Activated naive CD8-positive, alpha-beta T cell treated with anti-CD3 and anti-CD28 coated beads, Interleukin-2, amount 10 ng/mL, durations not matched to agents 7 days and 5 days (primary cell): ENCODE results near the gene ENTPD6. TPM values are rescaled to one million over a fixed set of nuclear protein-coding genes. Genes with fewer than 3 reads are reported as not detected.

Experiments used
- ATAC-seq: fragments of 150-1000 bp; cut with Tn5 transposase; one replicate; pipeline ENCODE4 v1.10.0; 2021; ENCODE audit warnings: low read depth, moderate library complexity
- POLR2A ChIA-PET: fragments of 350-600 bp; sonication (Branson Sonifier 250); formaldehyde crosslinking; loops from one replicate; lab custom pipeline; 2021; ENCODE audit warnings: antibody characterized with exemption; lab: Charles Lee
- DNase-seq: peaks from one replicate; pipeline ENCODE4 v3.0.0; 2021
- H3K27ac Mint-ChIP-seq: one replicate; pipeline ENCODE4 v1.8.0; 2022; ENCODE audit warnings: mild to moderate bottlenecking, mixed read lengths
- H3K27me3 Mint-ChIP-seq: one replicate; pipeline ENCODE4 v1.8.0; 2022; ENCODE audit warnings: mild to moderate bottlenecking, moderate library complexity, mixed read lengths
- H3K36me3 Mint-ChIP-seq: one replicate; pipeline ENCODE4 v1.8.0; 2021; ENCODE audit warnings: mild to moderate bottlenecking, mixed read lengths
- H3K4me1 Mint-ChIP-seq: one replicate; pipeline ENCODE4 v1.8.0; 2021; ENCODE audit warnings: mixed read lengths
- H3K4me3 Mint-ChIP-seq: one replicate; pipeline ENCODE4 v1.8.0; 2022; ENCODE audit warnings: mild to moderate bottlenecking, moderate library complexity, mixed read lengths
- H3K9me3 Mint-ChIP-seq: one replicate; pipeline ENCODE4 v1.8.0; 2021; ENCODE audit warnings: mixed read lengths
- total RNA-seq, 2 experiments: library from RNA; stranded (reverse); gene quantifications; one replicate each; pipeline ENCODE4 v1.2.3, GENCODE V29; 2021

Gene ENTPD6
- total RNA-seq, 2 experiments from 2014 or later, result 54.6 to 62.3 TPM

GRCh38 chr20:25218109-25218486 lies 22.6 kb downstream of the ENTPD6 start:
- Mint-ChIP-seq H3K9me3 (no peaks in the 10 kb centered on the region), H3K4me3 (no peak overlapping the region), H3K4me1 (no peaks in the 10 kb centered on the region), H3K27me3 (no peaks in the 10 kb centered on the region), H3K27ac (no peak overlapping the region), H3K36me3 (no peaks in the 10 kb centered on the region)
- ATAC-seq (no peak), DNase-seq (no peak)
- POLR2A ChIA-PET, result no interaction called here

- POLR2A ChIA-PET, result no interaction called here
- no peaks in the 10 kb centered on the region for H3K36me3 Mint-ChIP-seq
- DNase-seq (no peak), ATAC-seq (no peak)
- H3K4me3 Mint-ChIP-seq, result no peak overlapping the region
- no peaks in the 10 kb centered on the region for H3K4me1 Mint-ChIP-seq
- H3K9me3 Mint-ChIP-seq, result no peaks in the 10 kb centered on the region
- no peak overlapping the region for H3K27ac Mint-ChIP-seq
- no peaks in the 10 kb centered on the region for H3K27me3 Mint-ChIP-seq
Measured at GRCh38 chr20:25218492-25218891, 23.0 kb downstream of the ENTPD6 start.

- H3K27ac Mint-ChIP-seq, result no peak overlapping the region
- no peak for DNase-seq
- POLR2A ChIA-PET, result no interaction called here
- no peaks in the 10 kb centered on the region for H3K36me3 Mint-ChIP-seq
- no peak overlapping the region for H3K4me3 Mint-ChIP-seq
- no peaks in the 10 kb centered on the region for H3K27me3 Mint-ChIP-seq
- no peaks in the 10 kb centered on the region for H3K9me3 Mint-ChIP-seq
- ATAC-seq, result no peak
- H3K4me1 Mint-ChIP-seq, result no peaks in the 10 kb centered on the region
Measured at GRCh38 chr20:25219365-25219764, 23.9 kb downstream of the ENTPD6 start.

GRCh38 chr20:25220021-25220730 lies 24.7 kb downstream of the ENTPD6 start:
- no peaks in the 10 kb centered on the region for H3K4me1 Mint-ChIP-seq
- no peak for DNase-seq
- no peaks in the 10 kb centered on the region for H3K36me3 Mint-ChIP-seq
- POLR2A ChIA-PET, result interaction anchor here (1.0 kb wide), 1 partner anchor 40 kb away, joined by 4 read pairs; no protein-coding TSS in a partner anchor
- no peaks in the 10 kb centered on the region for H3K27me3 Mint-ChIP-seq
- H3K27ac Mint-ChIP-seq, result no peak overlapping the region
- ATAC-seq, result no peak
- no peak overlapping the region for H3K4me3 Mint-ChIP-seq
- no peaks in the 10 kb centered on the region for H3K9me3 Mint-ChIP-seq

- no peak overlapping the region for H3K27ac Mint-ChIP-seq
- POLR2A ChIA-PET, result interaction anchor here (1.0 kb wide), 1 partner anchor 39 kb away, joined by 4 read pairs; no protein-coding TSS in a partner anchor
- no peak for DNase-seq
Measured at GRCh38 chr20:25220810-25221591, 25.5 kb downstream of the ENTPD6 start.

GRCh38 chr20:25221592-25222460 lies 26.3 kb downstream of the ENTPD6 start:
- Mint-ChIP-seq H3K9me3 (no peaks in the 10 kb centered on the region), H3K4me3 (no peak overlapping the region), H3K4me1 (no peaks in the 10 kb centered on the region), H3K36me3 (no peaks in the 10 kb centered on the region), H3K27me3 (no peaks in the 10 kb centered on the region), H3K27ac (no peak overlapping the region)
- ATAC-seq (no peak), DNase-seq (no peak)
- POLR2A ChIA-PET, result interaction anchor here (1.0 to 1.8 kb wide), 2 partner anchors 26 to 38 kb away, joined by 4 read pairs; partner anchors contain the start of gene PYGB

More at GRCh38 chr20:25220810-25221591, 25.5 kb downstream of the ENTPD6 start:
- Mint-ChIP-seq H3K4me1 (no peaks in the 10 kb centered on the region), H3K27me3 (no peaks in the 10 kb centered on the region), H3K4me3 (no peak overlapping the region), H3K36me3 (no peaks in the 10 kb centered on the region), H3K9me3 (no peaks in the 10 kb centered on the region)
- no peak for ATAC-seq

- H3K27ac Mint-ChIP-seq, result no peak overlapping the region
- no peaks in the 10 kb centered on the region for H3K4me1 Mint-ChIP-seq
- DNase-seq (no peak), ATAC-seq (no peak)
- POLR2A ChIA-PET, result interaction anchor here (0.7 to 1.8 kb wide), 3 partner anchors 10 to 25 kb away, joined by 4 to 5 read pairs (median 4); partner anchors contain the start of gene PYGB
- no peaks in the 10 kb centered on the region for H3K27me3 Mint-ChIP-seq
- no peak overlapping the region for H3K4me3 Mint-ChIP-seq
- H3K9me3 Mint-ChIP-seq, result no peaks in the 10 kb centered on the region
- no peaks in the 10 kb centered on the region for H3K36me3 Mint-ChIP-seq
Measured at GRCh38 chr20:25222461-25223178, 27.1 kb downstream of the ENTPD6 start.

GRCh38 chr20:25223179-25223661 lies 27.7 kb downstream of the ENTPD6 start:
- H3K36me3 Mint-ChIP-seq, result no peaks in the 10 kb centered on the region
- ATAC-seq (peak; percentile 65), DNase-seq (no peak)
- POLR2A ChIA-PET, result interaction anchor here (0.7 to 1.8 kb wide), 3 partner anchors 9 to 24 kb away, joined by 4 to 5 read pairs (median 4); partner anchors contain the start of gene PYGB
- no peaks in the 10 kb centered on the region for H3K9me3 Mint-ChIP-seq
- no peaks in the 10 kb centered on the region for H3K27me3 Mint-ChIP-seq
- peak overlapping the region; percentile 45 for H3K27ac Mint-ChIP-seq
- H3K4me1 Mint-ChIP-seq, result no peaks in the 10 kb centered on the region
- no peak overlapping the region for H3K4me3 Mint-ChIP-seq

- no peak overlapping the region for H3K4me3 Mint-ChIP-seq
- POLR2A ChIA-PET, result interaction anchor here (0.6 to 1.6 kb wide), 3 partner anchors 8 to 168 kb away, joined by 4 to 5 read pairs (median 5); no protein-coding TSS in a partner anchor
- H3K27me3 Mint-ChIP-seq, result no peaks in the 10 kb centered on the region
- no peak overlapping the region for H3K27ac Mint-ChIP-seq
- ATAC-seq, result no peak
- no peaks in the 10 kb centered on the region for H3K4me1 Mint-ChIP-seq
- no peaks in the 10 kb centered on the region for H3K9me3 Mint-ChIP-seq
- no peaks in the 10 kb centered on the region for H3K36me3 Mint-ChIP-seq
- DNase-seq, result no peak
Measured at GRCh38 chr20:25223765-25224720, 28.5 kb downstream of the ENTPD6 start.

- Mint-ChIP-seq H3K27ac (no peak overlapping the region), H3K4me3 (no peak overlapping the region), H3K9me3 (no peaks in the 10 kb centered on the region), H3K36me3 (no peaks in the 10 kb centered on the region), H3K27me3 (no peaks in the 10 kb centered on the region), H3K4me1 (no peaks in the 10 kb centered on the region)
- no peak for ATAC-seq
- no peak for DNase-seq
- POLR2A ChIA-PET, result interaction anchor here (0.6 kb wide), 1 partner anchor 167 kb away, joined by 5 read pairs; no protein-coding TSS in a partner anchor
Measured at GRCh38 chr20:25224941-25225340, 29.4 kb downstream of the ENTPD6 start.

GRCh38 chr20:25225642-25226432 lies 30.3 kb downstream of the ENTPD6 start:
- Mint-ChIP-seq H3K4me3 (no peak overlapping the region), H3K4me1 (no peaks in the 10 kb centered on the region), H3K27me3 (no peaks in the 10 kb centered on the region), H3K27ac (no peak overlapping the region), H3K9me3 (no peaks in the 10 kb centered on the region), H3K36me3 (no peaks in the 10 kb centered on the region)
- POLR2A ChIA-PET, result no interaction called here
- no peak for ATAC-seq
- DNase-seq, result no peak
